Endothelial cell of umbilical vein (primary cell): ENCODE data around the gene LRRC47.
"Not testable (repeated sequence)": the region's sequence is repeated elsewhere in the genome, so short reads cannot be mapped to it uniquely, and the experiment has no call there.

Experiments used
- EZH2 ChIP-seq: IDR thresholded peaks from 2 replicates; pipeline ENCODE4 v1.6.1; 2012; ENCODE audit warnings: borderline replicate concordance, low read depth, mild to moderate bottlenecking, moderate library complexity, low read length, inconsistent platforms; ENCODE audit not compliant: severe bottlenecking
- POLR2A ChIP-seq: IDR thresholded peaks from 2 replicates; pipeline ENCODE4 v1.6.1; 2012; ENCODE audit warnings: low read depth, mild to moderate bottlenecking, control low read depth, low read length
- POLR2AphosphoS5 ChIP-seq: IDR thresholded peaks from 2 replicates; pipeline ENCODE4 v1.6.1; 2012; ENCODE audit warnings: low read depth, mild to moderate bottlenecking, control low read depth, low read length, moderate library complexity; ENCODE audit not compliant: insufficient read depth
- TF ChIP-seq, protein P1 (sequence below), 2 donors: IDR thresholded peaks; 1 replicate in 1 of 2; 2 replicates in 1 of 2; pipeline ENCODE4 v1.5.1; 2011; ENCODE audit warnings: low read length in 2 of 2, mild to moderate bottlenecking in 2 of 2, moderate library complexity in 2 of 2, control low read depth in 1 of 2, inconsistent platforms in 1 of 2, low read depth in 1 of 2; ENCODE audit not compliant: insufficient read depth in 1 of 2; ENCODE audit errors: extremely low read depth in 1 of 2

DNA sequence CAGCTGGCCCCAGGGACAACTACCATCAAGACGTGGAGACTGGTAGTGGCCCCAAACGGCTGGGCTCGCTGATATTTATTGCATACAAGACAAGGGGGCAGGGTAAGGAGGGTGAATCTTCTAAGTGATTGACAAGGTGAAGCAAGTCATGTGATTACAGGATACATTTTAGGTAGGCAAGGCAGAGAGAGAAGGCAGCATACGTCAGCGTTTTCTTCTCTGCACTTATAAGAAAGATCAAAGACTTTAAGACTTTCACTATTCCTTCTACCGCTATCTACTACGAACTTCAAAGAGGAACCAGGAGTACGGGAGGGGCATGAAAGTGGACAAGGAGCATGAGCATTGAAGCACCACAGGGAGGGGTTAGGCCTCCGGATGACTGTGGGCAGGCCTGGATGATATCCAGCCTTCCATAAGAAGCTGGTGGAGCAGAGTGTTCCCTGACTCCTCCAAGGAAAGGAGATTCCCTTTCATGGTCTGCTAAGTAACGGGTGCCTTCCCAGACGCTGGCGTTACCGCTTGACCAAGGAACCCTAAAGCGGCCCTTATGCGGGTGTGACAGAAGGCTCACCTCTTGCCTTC is 47.9 kb downstream of the LRRC47 start:
- TF ChIP-seq, protein P1, sequence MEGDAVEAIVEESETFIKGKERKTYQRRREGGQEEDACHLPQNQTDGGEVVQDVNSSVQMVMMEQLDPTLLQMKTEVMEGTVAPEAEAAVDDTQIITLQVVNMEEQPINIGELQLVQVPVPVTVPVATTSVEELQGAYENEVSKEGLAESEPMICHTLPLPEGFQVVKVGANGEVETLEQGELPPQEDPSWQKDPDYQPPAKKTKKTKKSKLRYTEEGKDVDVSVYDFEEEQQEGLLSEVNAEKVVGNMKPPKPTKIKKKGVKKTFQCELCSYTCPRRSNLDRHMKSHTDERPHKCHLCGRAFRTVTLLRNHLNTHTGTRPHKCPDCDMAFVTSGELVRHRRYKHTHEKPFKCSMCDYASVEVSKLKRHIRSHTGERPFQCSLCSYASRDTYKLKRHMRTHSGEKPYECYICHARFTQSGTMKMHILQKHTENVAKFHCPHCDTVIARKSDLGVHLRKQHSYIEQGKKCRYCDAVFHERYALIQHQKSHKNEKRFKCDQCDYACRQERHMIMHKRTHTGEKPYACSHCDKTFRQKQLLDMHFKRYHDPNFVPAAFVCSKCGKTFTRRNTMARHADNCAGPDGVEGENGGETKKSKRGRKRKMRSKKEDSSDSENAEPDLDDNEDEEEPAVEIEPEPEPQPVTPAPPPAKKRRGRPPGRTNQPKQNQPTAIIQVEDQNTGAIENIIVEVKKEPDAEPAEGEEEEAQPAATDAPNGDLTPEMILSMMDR (IDR thresholded peaks at IDR 0.05; ENCODE audit: extremely low read depth in 1 of 2, insufficient read depth in 1 of 2, low read depth in 1 of 2, low read length in 2 of 2), result not testable (repeated sequence)
- not testable (repeated sequence) for TF ChIP-seq POLR2AphosphoS5, EZH2, POLR2A
